ENCODE results near the gene IDH3B.
"Not testable (repeated sequence)": the region's sequence is repeated elsewhere in the genome, so short reads cannot be mapped to it uniquely, and the experiment has no call there.

Gene IDH3B

GRCh38 chr20:2663887-2664719, at the start of gene IDH3B:
TSS of gene IDH3B (minus strand) at chr20:2664216. CDS start at chr20:2664188, 28 bp downstream.
- peak; percentile 91 to 94 for DNase-seq

- peak; percentile 20 to 67 for DNase-seq
Measured at GRCh38 chr20:2713285-2713684, 49.3 kb upstream of the IDH3B start.

GRCh38 chr20:2709205-2709981, 45.4 kb upstream of the IDH3B start:
- DNase-seq, result no peak

- no peak for DNase-seq
Measured at GRCh38 chr20:2708665-2709064, 44.6 kb upstream of the IDH3B start.

GRCh38 chr20:2708073-2708415, 44.0 kb upstream of the IDH3B start:
- DNase-seq, result no peak

GRCh38 chr20:2707353-2708072, 43.5 kb upstream of the IDH3B start:
- DNase-seq, result no peak

GRCh38 chr20:2706688-2707352, 42.8 kb upstream of the IDH3B start:
- peak in 1 of 2 donors; percentile 10 for DNase-seq

- no peak for DNase-seq
Measured at GRCh38 chr20:2705931-2706645, 42.1 kb upstream of the IDH3B start.

- DNase-seq, result no peak
Measured at GRCh38 chr20:2703716-2704475, 39.9 kb upstream of the IDH3B start.

- DNase-seq, result no peak
Measured at GRCh38 chr20:2701671-2702081, 37.7 kb upstream of the IDH3B start.

- no peak for DNase-seq
Measured at GRCh38 chr20:2700913-2701620, 37.1 kb upstream of the IDH3B start.

GRCh38 chr20:2699775-2700413, 35.9 kb upstream of the IDH3B start:
- no peak for DNase-seq

GRCh38 chr20:2698912-2699311, 34.9 kb upstream of the IDH3B start:
- no peak for DNase-seq

GRCh38 chr20:2698186-2698817, 34.3 kb upstream of the IDH3B start:
- DNase-seq, result no peak

GRCh38 chr20:2697768-2698167, 33.8 kb upstream of the IDH3B start:
- DNase-seq, result no peak

- no peak for DNase-seq
Measured at GRCh38 chr20:2696646-2697045, 32.6 kb upstream of the IDH3B start.

- not testable (repeated sequence) for DNase-seq
Measured at GRCh38 chr20:2695984-2696525, 32.0 kb upstream of the IDH3B start.

GRCh38 chr20:2695206-2695983, 31.4 kb upstream of the IDH3B start:
- no peak for DNase-seq

- no peak for DNase-seq
Measured at GRCh38 chr20:2694519-2694918, 30.5 kb upstream of the IDH3B start.
